Activated naive CD8-positive, alpha-beta T cell treated with anti-CD3 and anti-CD28 coated beads, Interleukin-2, amount 50 U/mL, for 24 hours (primary cell): ENCODE data around the gene PALLD.

Experiments
- ATAC-seq: fragments of 150-1000 bp; cut with Tn5 transposase; one replicate; pipeline ENCODE4 v1.10.0; 2021
- DNase-seq: peaks from one replicate; pipeline ENCODE4 v3.0.0; 2021
- H3K27ac Mint-ChIP-seq: one replicate; pipeline ENCODE4 v1.8.0; 2021; ENCODE audit warnings: mild to moderate bottlenecking, mixed read lengths
- H3K27me3 Mint-ChIP-seq: one replicate; pipeline ENCODE4 v1.8.0; 2021; ENCODE audit warnings: mixed read lengths
- H3K36me3 Mint-ChIP-seq: one replicate; pipeline ENCODE4 v1.8.0; 2021; ENCODE audit warnings: low read depth, mixed read lengths
- H3K4me1 Mint-ChIP-seq: one replicate; pipeline ENCODE4 v1.8.0; 2021; ENCODE audit warnings: mixed read lengths
- H3K4me3 Mint-ChIP-seq: one replicate; pipeline ENCODE4 v1.8.0; 2021; ENCODE audit warnings: mild to moderate bottlenecking, moderate library complexity, mixed read lengths
- H3K9me3 Mint-ChIP-seq: one replicate; pipeline ENCODE4 v1.8.0; 2021; ENCODE audit warnings: mixed read lengths

The PALLD gene

DNA sequence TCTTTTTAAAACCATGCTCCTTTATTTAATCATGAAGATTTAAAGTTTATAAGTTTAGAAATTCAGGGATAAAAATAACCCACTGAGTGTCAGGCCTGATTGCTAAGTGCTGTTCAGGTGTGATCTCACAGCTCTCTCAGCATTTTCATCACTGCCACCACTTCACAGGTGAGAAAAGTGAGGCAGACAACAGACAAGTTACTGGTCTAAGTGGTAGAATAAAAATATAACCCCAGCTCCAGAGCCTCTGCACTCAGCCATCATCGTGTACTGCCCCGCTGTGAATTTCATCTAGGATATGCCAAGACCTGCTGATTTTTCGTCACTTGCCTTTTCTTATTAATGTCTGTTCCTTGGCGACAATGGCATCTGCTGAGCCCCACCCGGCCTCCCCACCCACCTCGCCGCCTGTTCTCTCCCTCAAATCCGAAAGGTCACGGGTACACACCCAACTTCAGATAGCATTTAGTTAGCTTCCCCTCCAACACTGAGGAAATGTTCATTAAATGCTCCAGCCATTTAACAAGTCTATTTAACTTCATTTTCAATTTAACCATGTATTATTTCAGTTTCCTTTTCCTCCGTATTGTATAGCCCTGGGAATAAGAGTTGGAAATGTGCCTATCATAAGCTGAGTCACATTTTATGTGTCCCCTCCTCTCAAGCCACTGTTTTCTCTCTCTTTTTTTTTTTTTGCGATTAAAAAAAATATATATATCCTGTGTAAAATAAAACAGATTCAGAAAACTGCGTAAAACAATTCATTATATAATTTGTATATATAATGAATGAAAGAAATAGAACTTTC is 276.7 kb downstream of the PALLD start:
- Mint-ChIP-seq H3K27ac (no peak overlapping the region), H3K4me3 (no peak overlapping the region), H3K27me3 (peaks cover 5% of the 10 kb centered on the region), H3K4me1 (no peaks in the 10 kb centered on the region), H3K9me3 (peaks cover 14% of the 10 kb centered on the region), H3K36me3 (no peaks in the 10 kb centered on the region)
- no peak for ATAC-seq
- DNase-seq, result no peak

DNA sequence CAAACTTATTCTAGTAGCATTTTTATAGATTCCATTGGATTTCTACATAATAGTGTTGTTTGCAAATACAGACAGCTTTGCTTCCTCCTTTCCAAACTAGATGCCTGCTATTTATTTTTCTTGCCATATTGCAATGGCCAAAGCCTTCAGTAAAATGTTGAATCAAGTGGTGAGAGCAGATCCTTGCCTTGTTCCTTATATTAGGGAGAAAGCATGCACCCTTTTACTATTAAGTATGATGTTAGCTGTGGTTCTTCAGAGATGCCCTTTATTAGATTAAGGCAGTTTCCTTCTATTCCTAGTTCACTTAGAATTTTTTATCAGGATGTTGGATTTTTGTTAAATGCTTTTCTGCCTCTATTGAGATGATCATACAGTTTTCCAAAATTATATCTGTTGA is 279.5 kb downstream of the PALLD start:
- H3K36me3 Mint-ChIP-seq, result no peaks in the 10 kb centered on the region
- ATAC-seq (no peak), DNase-seq (no peak)
- H3K27me3 Mint-ChIP-seq, result peaks cover 5% of the 10 kb centered on the region
- H3K4me3 Mint-ChIP-seq, result no peak overlapping the region
- no peaks in the 10 kb centered on the region for H3K4me1 Mint-ChIP-seq
- no peak overlapping the region for H3K27ac Mint-ChIP-seq
- peaks cover 14% of the 10 kb centered on the region for H3K9me3 Mint-ChIP-seq

DNA sequence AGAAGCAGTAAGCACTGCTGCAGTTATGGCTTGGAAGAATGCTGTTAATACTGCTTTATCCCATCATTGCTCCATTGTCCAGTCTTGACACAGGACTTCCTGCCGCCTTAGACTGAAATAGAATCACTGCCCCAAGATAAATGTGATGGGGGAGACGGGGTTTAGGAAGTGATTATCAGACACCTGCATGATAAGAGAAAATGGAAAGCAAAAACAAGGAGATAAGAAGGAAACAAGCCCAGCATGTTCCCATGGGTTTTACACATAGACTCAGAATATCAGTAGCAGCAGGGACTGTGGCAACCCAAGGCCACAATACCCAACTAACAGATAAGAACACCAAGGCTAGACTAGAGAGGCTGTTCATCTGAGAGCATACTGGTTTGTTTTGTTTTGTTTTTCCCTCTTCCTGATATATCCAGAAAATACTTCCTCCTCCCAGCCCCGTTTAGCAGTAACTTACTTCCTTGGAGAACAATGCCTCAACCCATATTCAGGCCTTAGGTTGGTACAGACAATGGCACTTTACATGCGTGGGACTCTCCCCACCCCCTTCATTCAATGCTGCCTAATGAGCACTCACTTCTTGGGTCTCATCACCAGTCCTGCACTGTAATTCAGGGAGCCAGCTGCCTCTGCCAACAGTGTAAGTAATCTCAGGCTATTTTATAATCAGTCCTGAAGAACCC is 280.6 kb downstream of the PALLD start:
- no peaks in the 10 kb centered on the region for H3K36me3 Mint-ChIP-seq
- peaks cover 14% of the 10 kb centered on the region for H3K9me3 Mint-ChIP-seq
- no peak for DNase-seq
- no peak overlapping the region for H3K27ac Mint-ChIP-seq
- H3K4me1 Mint-ChIP-seq, result no peaks in the 10 kb centered on the region
- peaks cover 5% of the 10 kb centered on the region for H3K27me3 Mint-ChIP-seq
- H3K4me3 Mint-ChIP-seq, result no peak overlapping the region
- ATAC-seq, result no peak

DNA sequence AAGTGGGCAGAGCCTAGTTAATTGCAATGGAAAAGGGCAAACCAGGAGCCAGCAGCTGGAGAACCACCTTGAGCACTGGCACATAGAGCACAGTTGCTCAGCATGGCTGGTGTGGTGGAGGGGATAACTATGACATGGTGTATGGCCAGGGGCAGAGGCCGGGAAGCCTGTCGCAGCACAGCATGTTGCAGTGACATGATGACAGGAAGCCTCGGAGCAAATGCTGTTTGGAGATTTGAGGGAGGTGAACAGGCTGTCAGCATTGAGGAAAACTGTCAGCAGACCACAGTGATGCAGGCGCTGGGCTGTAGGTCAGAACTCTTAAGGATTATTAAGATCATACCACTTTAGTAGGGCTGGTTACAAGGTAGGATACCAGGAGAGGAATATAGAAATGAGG is 284.5 kb downstream of the PALLD start:
- H3K36me3 Mint-ChIP-seq, result no peaks in the 10 kb centered on the region
- H3K9me3 Mint-ChIP-seq, result peaks cover 1% of the 10 kb centered on the region
- no peak overlapping the region for H3K4me3 Mint-ChIP-seq
- DNase-seq, result no peak
- no peak for ATAC-seq
- H3K27ac Mint-ChIP-seq, result no peak overlapping the region
- H3K4me1 Mint-ChIP-seq, result no peaks in the 10 kb centered on the region
- H3K27me3 Mint-ChIP-seq, result peaks cover 5% of the 10 kb centered on the region

DNA sequence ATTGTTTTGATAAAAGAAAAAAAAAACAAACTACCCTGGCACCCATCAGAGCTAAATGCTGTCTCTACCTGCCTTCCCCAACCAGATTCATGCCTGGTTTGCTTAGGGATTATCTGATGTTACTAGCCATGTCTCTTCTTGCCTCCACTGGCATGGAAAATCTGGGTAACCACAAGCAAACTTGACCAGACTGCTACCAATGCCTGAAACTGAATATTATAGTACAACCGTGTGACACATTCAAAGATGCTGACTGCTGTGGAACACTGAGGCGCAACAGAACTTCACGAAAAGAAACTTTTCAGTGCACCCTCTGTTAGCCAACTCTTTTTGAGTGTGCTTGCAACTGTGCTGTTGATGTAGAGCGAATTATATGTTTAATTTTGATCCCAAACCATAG is 285.1 kb downstream of the PALLD start:
- H3K4me1 Mint-ChIP-seq, result no peaks in the 10 kb centered on the region
- DNase-seq, result no peak
- no peak overlapping the region for H3K27ac Mint-ChIP-seq
- no peaks in the 10 kb centered on the region for H3K36me3 Mint-ChIP-seq
- peaks cover 5% of the 10 kb centered on the region for H3K27me3 Mint-ChIP-seq
- no peak overlapping the region for H3K4me3 Mint-ChIP-seq
- no peaks in the 10 kb centered on the region for H3K9me3 Mint-ChIP-seq
- ATAC-seq, result no peak

DNA sequence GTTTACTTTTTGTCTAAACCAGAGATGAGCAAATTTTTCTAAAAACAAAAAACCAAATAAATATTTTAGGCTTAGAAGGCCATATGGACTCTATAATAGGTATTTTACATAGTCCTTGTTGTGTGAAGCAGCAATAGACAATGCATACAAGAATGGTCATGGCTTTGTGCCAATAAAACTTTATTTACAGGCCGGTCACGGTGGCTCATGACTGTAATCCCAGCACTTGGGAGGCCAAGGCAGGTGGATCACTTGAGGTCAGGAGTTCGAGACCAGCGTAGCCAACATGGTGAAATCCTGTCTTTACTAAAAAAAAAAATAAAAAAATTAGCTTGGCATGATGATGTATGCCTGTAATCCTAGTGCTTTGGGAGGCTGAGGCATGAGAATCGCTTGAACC is 285.6 kb downstream of the PALLD start:
- Mint-ChIP-seq H3K27me3 (peaks cover 5% of the 10 kb centered on the region), H3K4me1 (no peaks in the 10 kb centered on the region), H3K27ac (no peak overlapping the region), H3K4me3 (no peak overlapping the region), H3K36me3 (no peaks in the 10 kb centered on the region), H3K9me3 (no peaks in the 10 kb centered on the region)
- DNase-seq (no peak), ATAC-seq (no peak)

- no peak for ATAC-seq
- Mint-ChIP-seq H3K9me3 (no peaks in the 10 kb centered on the region), H3K27me3 (peaks cover 9% of the 10 kb centered on the region), H3K36me3 (no peaks in the 10 kb centered on the region), H3K4me3 (no peak overlapping the region), H3K27ac (no peak overlapping the region), H3K4me1 (no peaks in the 10 kb centered on the region)
- DNase-seq, result no peak
Observed at GRCh38 chr4:168784786-168785461, 288.1 kb downstream of the PALLD start.

GRCh38 chr4:168787334-168787733 is 290.5 kb downstream of the PALLD start:
- no peaks in the 10 kb centered on the region for H3K4me1 Mint-ChIP-seq

GRCh38 chr4:168787801-168788595 is 291.1 kb downstream of the PALLD start:
- Mint-ChIP-seq H3K4me3 (no peak overlapping the region), H3K9me3 (no peaks in the 10 kb centered on the region), H3K27ac (no peak overlapping the region), H3K4me1 (no peaks in the 10 kb centered on the region), H3K36me3 (no peaks in the 10 kb centered on the region), H3K27me3 (peaks cover 9% of the 10 kb centered on the region)
- ATAC-seq (no peak), DNase-seq (no peak)

More at GRCh38 chr4:168787334-168787733, 290.5 kb downstream of the PALLD start:
- H3K27me3 Mint-ChIP-seq, result peaks cover 9% of the 10 kb centered on the region
- no peak overlapping the region for H3K4me3 Mint-ChIP-seq
- no peaks in the 10 kb centered on the region for H3K36me3 Mint-ChIP-seq
- no peak overlapping the region for H3K27ac Mint-ChIP-seq
- DNase-seq, result no peak
- no peaks in the 10 kb centered on the region for H3K9me3 Mint-ChIP-seq
- no peak for ATAC-seq

DNA sequence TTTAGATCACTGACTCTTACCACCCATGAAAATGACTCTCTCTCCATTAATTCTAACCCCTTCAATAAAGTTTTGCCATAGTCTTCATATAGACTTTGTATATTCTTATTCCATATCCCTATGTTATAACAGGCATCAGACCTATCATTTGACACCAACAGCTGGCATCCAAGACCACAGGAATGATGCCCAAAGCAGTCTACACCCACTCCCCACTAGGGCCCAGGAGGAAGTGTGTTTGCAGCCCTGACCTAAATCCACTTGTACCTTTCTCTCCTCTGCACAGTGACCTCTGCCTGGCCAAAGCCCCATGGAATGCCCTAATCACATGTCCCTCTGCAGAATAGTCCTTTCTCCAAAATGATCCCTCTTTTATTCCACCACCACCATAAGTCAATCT is 294.0 kb downstream of the PALLD start:
- no peak overlapping the region for H3K4me3 Mint-ChIP-seq
- ATAC-seq, result no peak
- H3K36me3 Mint-ChIP-seq, result no peaks in the 10 kb centered on the region
- no peak for DNase-seq
- H3K27ac Mint-ChIP-seq, result no peak overlapping the region
- H3K4me1 Mint-ChIP-seq, result no peaks in the 10 kb centered on the region
- no peaks in the 10 kb centered on the region for H3K9me3 Mint-ChIP-seq
- H3K27me3 Mint-ChIP-seq, result peaks cover 3% of the 10 kb centered on the region

DNA sequence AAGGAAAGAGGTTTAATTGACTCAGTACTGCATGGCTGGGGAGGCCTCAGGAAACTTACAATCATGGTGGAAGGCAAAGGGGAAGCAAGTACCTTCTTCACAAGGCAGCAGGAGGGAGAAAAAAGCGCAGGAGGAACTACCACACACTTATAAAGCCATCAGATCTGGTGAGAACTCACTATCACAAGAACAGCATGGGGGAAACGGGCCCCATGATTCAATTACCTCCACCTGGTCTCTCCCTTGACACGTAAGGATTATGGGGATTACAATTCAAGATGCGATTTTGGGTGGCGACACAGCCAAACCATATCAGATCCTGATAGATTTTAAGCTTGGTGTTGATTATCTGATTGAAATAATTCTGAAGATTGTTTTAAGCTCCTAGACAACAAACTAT is 294.5 kb downstream of the PALLD start:
- H3K4me1 Mint-ChIP-seq, result no peaks in the 10 kb centered on the region
- H3K36me3 Mint-ChIP-seq, result no peaks in the 10 kb centered on the region
- DNase-seq, result no peak
- H3K4me3 Mint-ChIP-seq, result no peak overlapping the region
- H3K9me3 Mint-ChIP-seq, result no peaks in the 10 kb centered on the region
- H3K27ac Mint-ChIP-seq, result no peak overlapping the region
- ATAC-seq, result no peak
- peaks cover 3% of the 10 kb centered on the region for H3K27me3 Mint-ChIP-seq

- DNase-seq (no peak), ATAC-seq (no peak)
- Mint-ChIP-seq H3K4me3 (no peak overlapping the region), H3K9me3 (no peaks in the 10 kb centered on the region), H3K36me3 (no peaks in the 10 kb centered on the region), H3K27ac (no peak overlapping the region), H3K27me3 (no peaks in the 10 kb centered on the region), H3K4me1 (no peaks in the 10 kb centered on the region)
Observed at GRCh38 chr4:168793542-168793941, 296.7 kb downstream of the PALLD start.

GRCh38 chr4:168794092-168794707 is 297.3 kb downstream of the PALLD start:
- H3K4me1 Mint-ChIP-seq, result no peaks in the 10 kb centered on the region
- no peaks in the 10 kb centered on the region for H3K27me3 Mint-ChIP-seq
- H3K27ac Mint-ChIP-seq, result no peak overlapping the region
- no peak overlapping the region for H3K4me3 Mint-ChIP-seq
- DNase-seq (no peak), ATAC-seq (no peak)
- H3K9me3 Mint-ChIP-seq, result no peaks in the 10 kb centered on the region
- no peaks in the 10 kb centered on the region for H3K36me3 Mint-ChIP-seq

GRCh38 chr4:168794881-168795280 is 298.0 kb downstream of the PALLD start:
- ATAC-seq (no peak), DNase-seq (no peak)
- Mint-ChIP-seq H3K4me1 (no peaks in the 10 kb centered on the region), H3K36me3 (no peaks in the 10 kb centered on the region), H3K4me3 (no peak overlapping the region), H3K27ac (no peak overlapping the region), H3K9me3 (no peaks in the 10 kb centered on the region), H3K27me3 (no peaks in the 10 kb centered on the region)
